A673 (cell line): ENCODE data around the gene PPP2R5C. TPM values are rescaled to one million over a fixed set of nuclear protein-coding genes. Genes with fewer than 3 reads are reported as not detected.

Experiments
- BruUV-seq: library from RNA; stranded (reverse); fragments of 400-500 nt; replicated peaks from 2 replicates; lab custom pipeline; 2021; lab: Mats Ljungman, UMichigan
- CTCF ChIA-PET: fragments of 300-600 bp; sonication (Branson Sonifier 250); formaldehyde crosslinking; loops from one replicate; lab custom pipeline; 2022; ENCODE audit warnings: antibody characterized with exemption; lab: Charles Lee
- POLR2A ChIA-PET: fragments of 300-600 bp; sonication (Branson Sonifier 250); formaldehyde crosslinking; loops from one replicate; lab custom pipeline; 2022; ENCODE audit warnings: antibody characterized with exemption; ENCODE audit not compliant: low non-redundant PET; lab: Charles Lee
- DNase-seq: peaks from one replicate; pipeline ENCODE4 v3.0.0-alpha.2; 2015; ENCODE audit warnings: low spot score
- H3K27ac ChIP-seq: fragments of 200-600 bp; sonication (generic); 2 replicates; pipeline ENCODE4 v1.5.1; 2016; ENCODE audit warnings: mixed run types, low read depth, mild to moderate bottlenecking, mixed read lengths, antibody characterized with exemption, low read length; ENCODE audit not compliant: poor library complexity, severe bottlenecking
- H3K27me3 ChIP-seq: fragments of 200-600 bp; sonication (generic); replicated peaks from 2 replicates; pipeline ENCODE4 v1.6.1; 2017; ENCODE audit warnings: mixed run types, low read depth, mild to moderate bottlenecking, mixed read lengths, antibody characterized with exemption, low read length; ENCODE audit not compliant: insufficient read depth, poor library complexity
- H3K36me3 ChIP-seq: fragments of 200-600 bp; sonication (generic); 2 replicates; pipeline ENCODE4 v1.6.1; 2016; ENCODE audit warnings: mixed run types, mild to moderate bottlenecking, mixed read lengths, antibody characterized with exemption, low read length; ENCODE audit not compliant: insufficient read depth, poor library complexity, severe bottlenecking
- H3K4me1 ChIP-seq: fragments of 200-600 bp; sonication (generic); 2 replicates; pipeline ENCODE4 v1.6.1; 2017; ENCODE audit warnings: mixed run types, mild to moderate bottlenecking, mixed read lengths, antibody characterized with exemption, low read length; ENCODE audit not compliant: insufficient read depth, poor library complexity, severe bottlenecking
- H3K4me3 ChIP-seq: fragments of 200-600 bp; sonication (generic); 2 replicates; pipeline ENCODE4 v1.5.1; 2016; ENCODE audit warnings: low read depth, mixed run types, mild to moderate bottlenecking, mixed read lengths, low read length; ENCODE audit not compliant: poor library complexity, severe bottlenecking
- H3K9me3 ChIP-seq: fragments of 200-600 bp; sonication (generic); 2 replicates; pipeline ENCODE4 v1.6.1; 2016; ENCODE audit warnings: mixed run types, low read depth, mild to moderate bottlenecking, mixed read lengths, antibody characterized with exemption, low read length; ENCODE audit not compliant: poor library complexity, severe bottlenecking
- CTCF ChIP-seq: fragments of 300-800, 200-600 bp; sonication (generic); conservative IDR thresholded peaks from 2 replicates; pipeline ENCODE4 v1.5.1; 2017; ENCODE audit warnings: low read depth, mild to moderate bottlenecking, antibody characterized with exemption, low read length, moderate library complexity, mixed read lengths
- EZH2 ChIP-seq: fragments of 200-600 bp; sonication (generic); IDR thresholded peaks from 2 replicates; pipeline ENCODE4 v1.6.1; 2017; ENCODE audit warnings: borderline replicate concordance, low read depth, mild to moderate bottlenecking, mixed read lengths, antibody characterized with exemption, low read length; ENCODE audit not compliant: poor library complexity, severe bottlenecking
- intact Hi-C: fragments of 100-400 bp; cut with micrococcal nuclease; formaldehyde crosslinking; loops from one replicate; pipeline ENCODE4 v1.10.0; 2022; ENCODE audit not compliant: unreplicated experiment
- total RNA-seq: library from RNA; stranded (reverse); gene quantifications from 2 replicates; pipeline ENCODE4 v1.2.3, GENCODE V29; 2021

The PPP2R5C gene
- total RNA-seq, 1 experiment from 2014 or later = 113 TPM

- CTCF ChIA-PET = no interaction called here
- Histone ChIP-seq H3K27ac (no peak overlapping the region), H3K36me3 (no peaks in the 10 kb centered on the region), H3K9me3 (no peaks in the 10 kb centered on the region), H3K4me1 (no peaks in the 10 kb centered on the region), H3K4me3 (no peak overlapping the region), H3K27me3 (peaks cover 2% of the 10 kb centered on the region)
- BruUV-seq = no TSS peak
- no peak for TF ChIP-seq CTCF
- TF ChIP-seq EZH2 = no peak
- POLR2A ChIA-PET = no interaction called here
- no peak for DNase-seq
- intact Hi-C loops = no loop called here
Measured at GRCh38 chr14:101775826-101776225, 14.3 kb downstream of the PPP2R5C start.

DNA sequence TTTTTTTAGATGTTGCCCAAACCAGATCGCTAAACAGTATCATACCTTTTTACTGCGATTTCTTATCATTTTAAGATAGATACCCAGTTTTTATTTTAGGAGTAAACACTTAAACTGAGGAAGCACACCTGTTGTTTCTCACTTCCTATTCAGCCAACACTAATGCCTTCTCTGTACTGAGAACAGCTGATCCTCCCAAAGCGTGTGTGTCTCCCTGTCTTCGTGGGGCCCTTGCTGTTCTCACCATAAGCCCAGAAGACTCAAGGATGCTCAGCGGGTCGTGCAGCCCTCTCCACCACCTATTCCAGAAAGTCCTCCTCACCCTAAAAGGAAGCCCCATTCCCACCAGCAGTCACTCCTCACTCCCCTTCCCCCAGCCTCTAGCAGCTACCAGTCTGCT is 14.8 kb downstream of the PPP2R5C start:
- H3K9me3 ChIP-seq = no peaks in the 10 kb centered on the region
- H3K4me1 ChIP-seq = no peaks in the 10 kb centered on the region
- H3K27me3 ChIP-seq = peaks cover 3% of the 10 kb centered on the region
- no peaks in the 10 kb centered on the region for H3K36me3 ChIP-seq
- no TSS peak for BruUV-seq
- CTCF ChIA-PET = no interaction called here
- intact Hi-C loops = no loop called here
- no peak for TF ChIP-seq CTCF
- TF ChIP-seq EZH2 = no peak
- POLR2A ChIA-PET = no interaction called here
- DNase-seq = no peak
- H3K4me3 ChIP-seq = no peak overlapping the region
- H3K27ac ChIP-seq = no peak overlapping the region

- H3K4me1 ChIP-seq = no peaks in the 10 kb centered on the region
- POLR2A ChIA-PET = no interaction called here
- no peaks in the 10 kb centered on the region for H3K9me3 ChIP-seq
- intact Hi-C loops = no loop called here
- CTCF ChIA-PET = interaction anchor here (0.5 kb wide), 1 partner anchor 326 kb away, joined by 9 read pairs; no protein-coding TSS in a partner anchor
- H3K27me3 ChIP-seq = peaks cover 3% of the 10 kb centered on the region
- no peak overlapping the region for H3K27ac ChIP-seq
- H3K4me3 ChIP-seq = no peak overlapping the region
- TF ChIP-seq EZH2 (no peak), CTCF (no peak)
- BruUV-seq = no TSS peak
- H3K36me3 ChIP-seq = no peaks in the 10 kb centered on the region
- DNase-seq = no peak
Measured at GRCh38 chr14:101780390-101780789, 18.9 kb downstream of the PPP2R5C start.
